Activated B cell treated with CpG ODN at 0.5 μM for 24 hours (primary cell): ENCODE results near the gene KCNJ1. TPM values are rescaled to one million over a fixed set of nuclear protein-coding genes. Genes with fewer than 3 reads are reported as not detected.
A peak's percentile ranks its signal among the peaks of the same experiment; 100 is the strongest.

ENCODE experiments used
- ATAC-seq: fragments of 200-7000 bp; cut with Tn5 transposase; one replicate; pipeline ENCODE4 v1.10.0; 2021; ENCODE audit warnings: low read depth, mild to moderate bottlenecking, moderate library complexity
- CTCF ChIA-PET: fragments of 350-600 bp; sonication (Branson Sonifier 250); formaldehyde crosslinking; loops from one replicate; lab custom pipeline; 2021; ENCODE audit warnings: antibody characterized with exemption; lab: Charles Lee
- POLR2A ChIA-PET: fragments of 350-600 bp; sonication (Branson Sonifier 250); formaldehyde crosslinking; loops from one replicate; lab custom pipeline; 2021; ENCODE audit warnings: antibody characterized with exemption; lab: Charles Lee
- DNase-seq: peaks from one replicate; pipeline ENCODE4 v3.0.0; 2022
- H3K27ac Mint-ChIP-seq: one replicate; pipeline ENCODE4 v1.8.0; 2020; ENCODE audit warnings: mixed read lengths
- H3K27me3 Mint-ChIP-seq: one replicate; pipeline ENCODE4 v1.8.0; 2021; ENCODE audit warnings: mixed read lengths
- H3K36me3 Mint-ChIP-seq: one replicate; pipeline ENCODE4 v1.8.0; 2021; ENCODE audit warnings: low read depth, mixed read lengths
- H3K4me1 Mint-ChIP-seq: one replicate; pipeline ENCODE4 v1.8.0; 2021; ENCODE audit warnings: mixed read lengths
- H3K4me3 Mint-ChIP-seq: one replicate; pipeline ENCODE4 v1.8.0; 2020; ENCODE audit warnings: mild to moderate bottlenecking, mixed read lengths
- H3K9me3 Mint-ChIP-seq: one replicate; pipeline ENCODE4 v1.8.0; 2020; ENCODE audit warnings: mixed read lengths
- intact Hi-C: fragments of 100-400 bp; cut with micrococcal nuclease; formaldehyde crosslinking; loops from one replicate; pipeline ENCODE4 v1.15.1; 2024
- total RNA-seq: library from RNA; stranded (reverse); gene quantifications from 2 replicates; pipeline ENCODE4 v1.2.3, GENCODE V29; 2022
- TF ChIP-seq, protein P1 (sequence below): fragments of 200-600 bp; IDR thresholded peaks from one replicate; pipeline ENCODE4 v1.8.0; 2022; ENCODE audit warnings: antibody characterized with exemption, mild to moderate bottlenecking

The KCNJ1 gene
- total RNA-seq, 1 donor from 2014 or later, result not detected

DNA sequence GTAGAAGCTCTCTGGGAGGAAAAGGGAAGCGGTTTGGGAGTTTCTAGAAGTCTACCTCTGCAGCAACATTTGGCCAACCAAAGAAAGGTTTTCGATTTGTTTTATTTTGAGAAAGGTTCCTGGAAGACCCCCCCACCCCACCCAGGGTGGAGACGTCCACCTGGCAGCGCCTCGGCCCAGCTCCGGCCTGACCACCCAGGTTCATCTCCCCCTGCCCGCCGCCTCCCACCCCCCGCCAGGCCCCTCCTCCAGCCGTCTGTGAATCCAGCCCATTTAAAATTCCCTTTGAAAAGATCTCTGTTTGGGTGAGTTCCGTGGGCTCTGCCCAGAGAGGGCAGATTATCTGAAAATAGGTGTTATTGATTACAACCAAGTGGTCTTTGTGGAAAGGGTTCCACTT, 43.3 kb downstream of the KCNJ1 start:
- no peak for DNase-seq
- peaks cover 19% of the 10 kb centered on the region for H3K36me3 Mint-ChIP-seq
- CTCF ChIA-PET, result interaction anchor here (0.8 kb wide), 1 partner anchor 666 kb away, joined by 4 read pairs; no protein-coding TSS in a partner anchor
- TF ChIP-seq, protein P1, sequence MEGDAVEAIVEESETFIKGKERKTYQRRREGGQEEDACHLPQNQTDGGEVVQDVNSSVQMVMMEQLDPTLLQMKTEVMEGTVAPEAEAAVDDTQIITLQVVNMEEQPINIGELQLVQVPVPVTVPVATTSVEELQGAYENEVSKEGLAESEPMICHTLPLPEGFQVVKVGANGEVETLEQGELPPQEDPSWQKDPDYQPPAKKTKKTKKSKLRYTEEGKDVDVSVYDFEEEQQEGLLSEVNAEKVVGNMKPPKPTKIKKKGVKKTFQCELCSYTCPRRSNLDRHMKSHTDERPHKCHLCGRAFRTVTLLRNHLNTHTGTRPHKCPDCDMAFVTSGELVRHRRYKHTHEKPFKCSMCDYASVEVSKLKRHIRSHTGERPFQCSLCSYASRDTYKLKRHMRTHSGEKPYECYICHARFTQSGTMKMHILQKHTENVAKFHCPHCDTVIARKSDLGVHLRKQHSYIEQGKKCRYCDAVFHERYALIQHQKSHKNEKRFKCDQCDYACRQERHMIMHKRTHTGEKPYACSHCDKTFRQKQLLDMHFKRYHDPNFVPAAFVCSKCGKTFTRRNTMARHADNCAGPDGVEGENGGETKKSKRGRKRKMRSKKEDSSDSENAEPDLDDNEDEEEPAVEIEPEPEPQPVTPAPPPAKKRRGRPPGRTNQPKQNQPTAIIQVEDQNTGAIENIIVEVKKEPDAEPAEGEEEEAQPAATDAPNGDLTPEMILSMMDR, result no peak
- no peak for ATAC-seq
- no peak overlapping the region for H3K4me3 Mint-ChIP-seq
- H3K4me1 Mint-ChIP-seq, result peaks cover 17% of the 10 kb centered on the region
- no peak overlapping the region for H3K27ac Mint-ChIP-seq
- peaks cover 2% of the 10 kb centered on the region for H3K9me3 Mint-ChIP-seq
- intact Hi-C loops, result no loop called here
- POLR2A ChIA-PET, result no interaction called here
- no peaks in the 10 kb centered on the region for H3K27me3 Mint-ChIP-seq

DNA sequence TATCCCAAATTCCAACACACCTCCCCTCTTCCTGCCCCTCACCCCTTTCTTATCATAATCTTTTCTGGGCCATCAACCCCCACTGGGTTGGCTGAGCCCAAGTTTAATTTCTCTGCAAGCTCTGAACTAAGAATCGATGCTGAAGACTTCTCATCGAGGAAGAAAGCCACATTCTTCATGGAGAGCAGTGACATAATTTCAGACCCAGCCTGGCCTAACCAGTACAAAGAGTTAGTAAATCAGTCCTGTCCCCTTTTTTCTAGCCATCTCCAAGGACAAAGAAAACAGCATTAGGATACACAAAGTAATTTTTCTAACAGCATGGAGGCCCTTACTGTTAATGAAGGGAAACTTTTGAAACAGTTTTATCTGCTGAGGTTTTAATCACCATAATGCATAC, 45.0 kb downstream of the KCNJ1 start:
- Mint-ChIP-seq H3K4me3 (no peak overlapping the region), H3K36me3 (peaks cover 26% of the 10 kb centered on the region), H3K27me3 (no peaks in the 10 kb centered on the region), H3K27ac (no peak overlapping the region), H3K4me1 (peaks cover 9% of the 10 kb centered on the region), H3K9me3 (peaks cover 1% of the 10 kb centered on the region)
- no peak for DNase-seq
- CTCF ChIA-PET, result interaction anchor here (1.0 kb wide), 1 partner anchor 190 kb away, joined by 3 read pairs; no protein-coding TSS in a partner anchor
- no peak for ATAC-seq
- intact Hi-C loops, result no loop called here
- TF ChIP-seq, protein P1, result no peak
- POLR2A ChIA-PET, result no interaction called here

DNA sequence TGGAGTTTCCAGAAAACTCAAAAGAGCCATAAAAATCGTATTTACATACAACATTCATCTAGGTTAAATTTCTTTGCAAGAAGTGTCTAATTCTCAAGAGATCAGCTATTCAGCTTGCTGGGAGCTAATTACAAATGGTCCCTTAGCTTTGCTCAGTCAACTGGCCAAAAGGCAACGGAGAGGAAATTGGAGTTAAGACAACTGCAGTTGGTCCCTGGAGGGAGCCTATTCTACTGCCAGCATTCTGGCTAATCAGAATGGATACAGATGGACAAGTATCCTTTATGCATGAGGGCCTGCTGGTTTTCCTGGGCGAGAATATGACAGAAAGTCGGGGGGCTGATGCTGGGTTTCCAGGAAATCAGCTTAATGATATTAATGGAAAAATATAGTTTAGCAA, 45.5 kb downstream of the KCNJ1 start:
- ChIA-PET POLR2A (no interaction called here), CTCF (interaction anchor here (1.0 to 1.3 kb wide), 3 partner anchors 9 to 190 kb away, joined by 3 to 6 read pairs (median 3); no protein-coding TSS in a partner anchor)
- H3K9me3 Mint-ChIP-seq, result no peaks in the 10 kb centered on the region
- H3K27me3 Mint-ChIP-seq, result no peaks in the 10 kb centered on the region
- ATAC-seq, result no peak
- intact Hi-C loops, result no loop called here
- peaks cover 5% of the 10 kb centered on the region for H3K4me1 Mint-ChIP-seq
- TF ChIP-seq, protein P1, result no peak
- DNase-seq, result no peak
- no peak overlapping the region for H3K27ac Mint-ChIP-seq
- peaks cover 30% of the 10 kb centered on the region for H3K36me3 Mint-ChIP-seq
- H3K4me3 Mint-ChIP-seq, result no peak overlapping the region

DNA sequence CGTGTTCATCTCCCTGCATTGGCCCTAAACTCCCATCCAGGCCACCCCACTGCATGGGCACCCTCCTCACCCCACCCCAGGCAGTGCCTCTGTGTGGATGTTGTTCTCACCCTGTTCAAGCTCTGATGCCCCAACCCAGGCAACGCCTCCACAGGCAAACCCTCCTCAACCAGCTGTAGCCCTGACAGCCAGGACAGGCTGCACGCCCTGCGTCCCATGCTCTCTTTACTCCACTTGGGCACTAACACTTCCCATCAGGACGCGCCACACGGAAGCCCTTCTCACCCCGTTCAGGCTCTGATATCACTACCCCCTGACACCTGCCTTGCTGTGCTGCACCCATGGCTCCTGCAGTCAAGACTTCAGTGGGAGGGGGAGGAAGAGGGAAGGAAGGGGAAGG, 47.9 kb downstream of the KCNJ1 start:
- Mint-ChIP-seq H3K27me3 (no peaks in the 10 kb centered on the region), H3K4me1 (peaks cover 5% of the 10 kb centered on the region), H3K36me3 (peaks cover 46% of the 10 kb centered on the region), H3K27ac (no peak overlapping the region), H3K9me3 (no peaks in the 10 kb centered on the region), H3K4me3 (no peak overlapping the region)
- ATAC-seq, result no peak
- ChIA-PET POLR2A (no interaction called here), CTCF (no interaction called here)
- no peak for DNase-seq
- TF ChIP-seq, protein P1, result no peak
- intact Hi-C loops, result no loop called here

DNA sequence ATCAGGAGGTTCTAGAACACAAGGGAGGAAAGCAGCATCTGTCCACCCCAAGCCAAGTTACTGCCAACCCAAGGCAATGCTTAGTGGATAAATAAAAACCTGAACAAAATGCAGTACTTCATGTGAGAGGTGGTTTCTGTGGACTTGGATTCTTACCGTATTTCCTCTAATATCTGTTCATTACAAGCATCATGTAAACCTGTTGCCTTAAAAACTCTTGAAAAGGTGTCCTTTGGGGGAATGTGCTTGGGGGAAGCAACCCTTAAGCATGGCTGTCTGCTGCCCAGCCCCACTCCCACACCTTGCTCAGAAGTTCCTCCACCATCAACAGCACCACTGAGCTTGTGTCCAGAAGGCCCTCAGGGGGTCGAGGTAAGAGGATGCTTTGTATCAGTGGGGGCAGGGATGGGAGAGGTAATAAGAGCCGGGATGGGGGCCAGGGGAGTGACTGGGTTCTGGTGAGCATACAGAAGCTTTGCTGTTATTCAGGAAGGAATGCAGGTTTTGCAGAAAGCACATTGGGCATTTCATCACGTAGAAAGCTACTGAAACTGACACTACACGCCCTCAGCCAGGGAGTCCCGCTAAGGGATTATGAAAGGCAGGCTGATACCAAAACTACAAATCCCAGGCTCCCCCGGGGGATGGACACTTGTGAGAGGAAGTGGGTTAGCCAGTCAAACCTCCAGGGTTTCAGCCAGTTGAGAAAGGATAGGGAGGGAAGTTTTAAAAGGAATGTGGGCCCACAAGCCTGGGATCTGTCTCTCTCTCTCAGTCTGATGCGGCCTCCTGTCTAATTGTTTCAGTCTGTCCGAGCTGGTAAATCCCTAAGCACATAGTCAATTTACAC, 52.0 kb downstream of the KCNJ1 start:
- TF ChIP-seq, protein P1, result no peak
- Mint-ChIP-seq H3K27me3 (no peaks in the 10 kb centered on the region), H3K36me3 (peaks cover 75% of the 10 kb centered on the region), H3K27ac (peak overlapping the region; percentile 4), H3K4me1 (no peaks in the 10 kb centered on the region), H3K9me3 (no peaks in the 10 kb centered on the region), H3K4me3 (no peak overlapping the region)
- DNase-seq (no peak), ATAC-seq (no peak)
- POLR2A ChIA-PET, result no interaction called here
- intact Hi-C loops, result no loop called here
- CTCF ChIA-PET, result interaction anchor here (1.2 to 1.9 kb wide), 2 partner anchors 16 to 58 kb away, joined by 3 to 9 read pairs; no protein-coding TSS in a partner anchor
